BJ (cell line): ENCODE measurements around the gene PHLDA1. TPM values are rescaled to one million over a fixed set of nuclear protein-coding genes. Genes with fewer than 3 reads are reported as not detected.

Experiments
- CTCF ChIA-PET: fragments of 350-600 bp; formaldehyde crosslinking; extraction: SDS; loops from one replicate; lab custom pipeline; 2021; ENCODE audit warnings: antibody characterized with exemption, inconsistent platforms; lab: Yijun Ruan, JAX
- POLR2A ChIA-PET: fragments of 300-600 bp; sonication (Branson Sonifier 250); formaldehyde crosslinking; extraction: SDS; loops from one replicate; lab custom pipeline; 2021; ENCODE audit warnings: antibody characterized with exemption; lab: Charles Lee
- DNase-seq: peaks from one replicate; pipeline ENCODE4 v3.0.0-alpha.2; 2011; ENCODE audit warnings: low read depth
- H3K27me3 ChIP-seq: 2 replicates; pipeline ENCODE4 v1.6.0; 2011; ENCODE audit warnings: low read length; ENCODE audit not compliant: control insufficient read depth, insufficient read depth
- H3K36me3 ChIP-seq: 2 replicates; pipeline ENCODE4 v1.5.1; 2011; ENCODE audit warnings: low read length; ENCODE audit not compliant: control insufficient read depth, insufficient read depth
- H3K4me3 ChIP-seq: 2 replicates; pipeline ENCODE4 v1.5.1; 2011; ENCODE audit warnings: low read depth, mild to moderate bottlenecking, control low read depth, low read length
- CTCF ChIP-seq: IDR thresholded peaks from 2 replicates; pipeline ENCODE4 v1.5.1; 2011; ENCODE audit warnings: low read depth, mild to moderate bottlenecking, control low read depth, inconsistent platforms, low read length, moderate library complexity; ENCODE audit not compliant: insufficient read depth
- polyA plus RNA-seq: library from polyadenylated mRNA; depleted of rRNA; stranded (reverse); fragments of >200 nt; gene quantifications from 2 replicates; pipeline ENCODE4 v1.2.3, GENCODE V29; 2011

PHLDA1 gene
- polyA plus RNA-seq, 1 experiment, result 8.1 TPM

GRCh38 chr12:76040461-76040860 lies 8.9 kb upstream of the PHLDA1 start:
- DNase-seq, result no peak
- CTCF ChIA-PET, result interaction anchor here (0.7 to 1.5 kb wide), 4 partner anchors 8 to 513 kb away, joined by 3 to 7 read pairs (median 3); partner anchors contain the start of gene BBS10
- peaks cover 7% of the 10 kb centered on the region for H3K36me3 ChIP-seq
- TF ChIP-seq CTCF, result no peak
- no peak overlapping the region for H3K4me3 ChIP-seq
- no peaks in the 10 kb centered on the region for H3K27me3 ChIP-seq
- POLR2A ChIA-PET, result interaction anchor here (0.6 kb wide), 1 partner anchor 35 kb away, joined by 3 read pairs; no protein-coding TSS in a partner anchor

GRCh38 chr12:76038176-76038575 lies 6.6 kb upstream of the PHLDA1 start:
- H3K36me3 ChIP-seq, result peaks cover 3% of the 10 kb centered on the region; the same call in 1 of the 2 replicates
- ChIA-PET POLR2A (no interaction called here), CTCF (interaction anchor here (1.1 to 9.0 kb wide), 6 partner anchors 9 to 512 kb away, joined by 3 to 98 read pairs (median 6); no protein-coding TSS in a partner anchor)
- TF ChIP-seq CTCF, result no peak
- H3K4me3 ChIP-seq, result no peak overlapping the region
- no peak for DNase-seq
- no peaks in the 10 kb centered on the region for H3K27me3 ChIP-seq

DNA sequence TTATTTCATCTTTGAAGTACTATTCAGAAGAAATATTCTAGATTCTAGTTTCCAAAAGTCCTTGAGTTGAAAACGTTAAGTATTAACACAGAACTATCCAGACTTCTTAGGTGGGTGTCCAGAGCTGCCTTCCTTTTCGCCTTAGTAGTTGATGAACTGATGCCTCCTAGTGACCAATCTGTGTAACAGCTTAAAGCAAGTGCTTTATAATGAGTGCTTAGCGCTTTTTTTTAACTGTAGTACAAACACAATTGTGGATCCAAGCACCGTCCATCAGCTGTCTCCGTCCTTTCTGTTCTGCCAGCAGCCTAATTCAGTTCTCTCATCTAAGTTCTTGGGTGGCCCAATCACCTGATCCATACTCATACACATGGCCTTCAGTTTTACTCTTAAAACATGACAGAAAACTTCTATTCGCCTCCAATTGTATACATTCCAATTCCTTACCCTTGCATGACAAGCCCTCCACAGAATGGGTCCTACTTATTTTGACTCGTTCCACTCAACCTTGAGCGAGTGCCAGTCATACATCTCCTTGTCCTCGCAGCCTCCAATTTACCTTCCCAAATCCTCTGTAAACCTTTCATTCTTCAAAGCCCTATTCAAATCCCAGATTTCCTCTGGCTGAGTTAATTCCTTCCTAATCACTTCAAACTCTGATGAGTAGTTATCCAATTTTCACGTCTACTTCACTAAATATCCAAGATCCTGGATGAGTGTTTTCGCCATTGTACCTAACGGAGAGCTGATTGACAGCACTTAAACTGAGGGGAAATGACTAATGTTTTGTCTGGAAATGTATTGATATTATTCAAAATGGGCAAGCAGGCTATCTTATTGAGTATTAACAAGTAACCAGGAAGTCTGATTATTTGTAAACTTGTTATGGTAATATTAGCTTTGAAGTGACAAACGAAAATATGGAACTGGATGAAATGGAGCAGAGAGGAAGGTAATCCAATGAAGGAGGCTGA lies 5.8 kb upstream of the PHLDA1 start:
- TF ChIP-seq CTCF, result peak; percentile 79

DNA sequence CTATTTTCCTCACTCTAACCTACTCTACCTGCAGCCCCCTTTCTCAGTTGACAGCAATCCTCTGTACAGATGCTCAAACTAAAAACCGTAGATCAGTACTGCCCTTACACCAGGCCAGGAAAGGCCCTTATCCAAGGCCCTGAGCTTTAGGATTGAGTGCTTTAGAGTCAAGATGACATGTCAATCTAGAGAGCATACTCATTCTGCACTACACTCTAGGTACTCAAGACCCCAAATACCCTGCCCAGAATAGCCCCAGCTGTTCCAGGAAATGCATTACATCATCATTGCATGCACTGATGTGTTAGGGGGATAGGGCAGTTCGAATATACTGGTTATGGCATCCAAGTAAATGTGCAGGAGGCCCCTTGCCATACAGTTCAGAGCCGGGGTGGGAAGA lies 3.5 kb upstream of the PHLDA1 start:
- CTCF ChIA-PET, result interaction anchor here (1.0 to 9.0 kb wide), 3 partner anchors 309 to 509 kb away, joined by 3 to 98 read pairs (median 8); no protein-coding TSS in a partner anchor
- DNase-seq, result no peak
- Histone ChIP-seq H3K27me3 (no peaks in the 10 kb centered on the region), H3K36me3 (no peaks in the 10 kb centered on the region), H3K4me3 (no peak overlapping the region)
- POLR2A ChIA-PET, result no interaction called here
- no peak for TF ChIP-seq CTCF

More for the DNA sequence above, 5.8 kb upstream of the PHLDA1 start:
- H3K27me3 ChIP-seq, result no peaks in the 10 kb centered on the region
- no peaks in the 10 kb centered on the region for H3K36me3 ChIP-seq
- no peak for DNase-seq
- ChIA-PET POLR2A (no interaction called here), CTCF (interaction anchor here (0.7 to 9.0 kb wide), 20 partner anchors 9 to 526 kb away, joined by 3 to 98 read pairs (median 4); partner anchors contain the start of gene KRR1)
- no peak overlapping the region for H3K4me3 ChIP-seq
